Measurements from ENCODE around the gene ACTMAP. TPM values are rescaled to one million over a fixed set of nuclear protein-coding genes. Genes with fewer than 3 reads are reported as not detected.
"Not testable (repeated sequence)": the region's sequence is repeated elsewhere in the genome, so short reads cannot be mapped to it uniquely, and the experiment has no call there.

Gene ACTMAP
- total and polyA plus RNA-seq, 2 experiments from 2014 or later, result 9.6 to 30.4 TPM

GRCh38 chr19:40797166-40797962 lies 47.1 kb upstream of the ACTMAP start:
- H3K9me3 ChIP-seq (ENCODE audit: low read depth), result no peaks in the 10 kb centered on the region
- H3K4me3 ChIP-seq, result no peak overlapping the region
- peaks cover 22% of the 10 kb centered on the region for H3K4me1 ChIP-seq (ENCODE audit: low read depth)
- no peak for TF ChIP-seq CTCF (IDR thresholded peaks at IDR 0.05; ENCODE audit: low read depth, low read length)
- peaks cover 8% of the 10 kb centered on the region for H3K36me3 ChIP-seq
- peak overlapping the region; percentile 90 for H3K27ac ChIP-seq
- DNase-seq (ENCODE audit: low read depth in 1 of 2, low spot score in 1 of 2), result no peak
- no peaks in the 10 kb centered on the region for H3K27me3 ChIP-seq

- Histone ChIP-seq H3K36me3 (no peaks in the 10 kb centered on the region), H3K4me3 (no peak overlapping the region), H3K4me1 (ENCODE audit: low read depth) (no peaks in the 10 kb centered on the region), H3K27me3 (no peaks in the 10 kb centered on the region), H3K9me3 (ENCODE audit: low read depth) (no peaks in the 10 kb centered on the region), H3K27ac (no peak overlapping the region)
- TF ChIP-seq CTCF (IDR thresholded peaks at IDR 0.05; ENCODE audit: low read depth, low read length), result no peak
- DNase-seq (ENCODE audit: low read depth in 1 of 2, low spot score in 1 of 2), result no peak
Observed at GRCh38 chr19:40791996-40792395, 41.7 kb upstream of the ACTMAP start.

GRCh38 chr19:40791349-40791748 lies 41.1 kb upstream of the ACTMAP start:
- Histone ChIP-seq H3K9me3 (ENCODE audit: low read depth) (no peaks in the 10 kb centered on the region), H3K36me3 (no peaks in the 10 kb centered on the region), H3K4me1 (ENCODE audit: low read depth) (no peaks in the 10 kb centered on the region), H3K4me3 (no peak overlapping the region), H3K27me3 (no peaks in the 10 kb centered on the region), H3K27ac (no peak overlapping the region)
- DNase-seq (ENCODE audit: low read depth in 1 of 2, low spot score in 1 of 2), result no peak
- no peak for TF ChIP-seq CTCF (IDR thresholded peaks at IDR 0.05; ENCODE audit: low read depth, low read length)

- H3K9me3 ChIP-seq (ENCODE audit: low read depth), result no peaks in the 10 kb centered on the region
- H3K4me3 ChIP-seq, result no peak overlapping the region
- no peaks in the 10 kb centered on the region for H3K4me1 ChIP-seq (ENCODE audit: low read depth)
- H3K27me3 ChIP-seq, result no peaks in the 10 kb centered on the region
- no peaks in the 10 kb centered on the region for H3K36me3 ChIP-seq
- no peak for DNase-seq (ENCODE audit: low read depth in 1 of 2, low spot score in 1 of 2)
- H3K27ac ChIP-seq, result no peak overlapping the region
- TF ChIP-seq CTCF (IDR thresholded peaks at IDR 0.05; ENCODE audit: low read depth, low read length), result no peak
Observed at GRCh38 chr19:40786060-40787037, 36.1 kb upstream of the ACTMAP start.

GRCh38 chr19:40785526-40785925 lies 35.2 kb upstream of the ACTMAP start:
- H3K4me3 ChIP-seq, result no peak overlapping the region
- H3K27ac ChIP-seq, result no peak overlapping the region
- no peak for DNase-seq (ENCODE audit: low read depth in 1 of 2, low spot score in 1 of 2)

GRCh38 chr19:40784146-40784545 lies 33.9 kb upstream of the ACTMAP start:
- not testable (repeated sequence) for DNase-seq (ENCODE audit: low read depth in 1 of 2, low spot score in 1 of 2); H3K4me1 ChIP-seq (ENCODE audit: low read depth); H3K9me3 ChIP-seq (ENCODE audit: low read depth); H3K4me3 ChIP-seq; H3K36me3 ChIP-seq; H3K27ac ChIP-seq; H3K27me3 ChIP-seq

More at GRCh38 chr19:40785526-40785925, 35.2 kb upstream of the ACTMAP start:
- H3K36me3 ChIP-seq, result no peaks in the 10 kb centered on the region
- H3K4me1 ChIP-seq (ENCODE audit: low read depth), result no peaks in the 10 kb centered on the region
- no peak for TF ChIP-seq CTCF (IDR thresholded peaks at IDR 0.05; ENCODE audit: low read depth, low read length)
- no peaks in the 10 kb centered on the region for H3K9me3 ChIP-seq (ENCODE audit: low read depth)
- H3K27me3 ChIP-seq, result no peaks in the 10 kb centered on the region
